Memory B cell (primary cell): ENCODE data around the gene DAG1.
A peak's percentile ranks its signal among the peaks of the same experiment; 100 is the strongest.

ENCODE experiments used
- ATAC-seq: fragments of 150-1000 bp; cut with Tn5 transposase; 2 replicates; pipeline ENCODE4 v1.10.0; 2021; ENCODE audit warnings: low read depth, mild to moderate bottlenecking, moderate library complexity
- DNase-seq, 2 donors: peaks; one replicate each; pipeline ENCODE4 v3.0.0; 2022; ENCODE audit warnings: low spot score in 2 of 2
- H3K27ac Mint-ChIP-seq: one replicate; pipeline ENCODE4 v1.8.0; 2022; ENCODE audit warnings: mild to moderate bottlenecking, moderate library complexity, mixed read lengths
- H3K27me3 Mint-ChIP-seq: one replicate; pipeline ENCODE4 v1.8.0; 2022; ENCODE audit warnings: mixed read lengths
- H3K36me3 Mint-ChIP-seq: one replicate; pipeline ENCODE4 v1.8.0; 2022; ENCODE audit warnings: mild to moderate bottlenecking, mixed read lengths
- H3K4me1 Mint-ChIP-seq: one replicate; pipeline ENCODE4 v1.8.0; 2022; ENCODE audit warnings: mixed read lengths
- H3K4me3 Mint-ChIP-seq: one replicate; pipeline ENCODE4 v1.8.0; 2022; ENCODE audit warnings: mild to moderate bottlenecking, moderate library complexity, mixed read lengths
- H3K9me3 Mint-ChIP-seq: one replicate; pipeline ENCODE4 v1.8.0; 2022; ENCODE audit warnings: mixed read lengths

The DAG1 gene

DNA sequence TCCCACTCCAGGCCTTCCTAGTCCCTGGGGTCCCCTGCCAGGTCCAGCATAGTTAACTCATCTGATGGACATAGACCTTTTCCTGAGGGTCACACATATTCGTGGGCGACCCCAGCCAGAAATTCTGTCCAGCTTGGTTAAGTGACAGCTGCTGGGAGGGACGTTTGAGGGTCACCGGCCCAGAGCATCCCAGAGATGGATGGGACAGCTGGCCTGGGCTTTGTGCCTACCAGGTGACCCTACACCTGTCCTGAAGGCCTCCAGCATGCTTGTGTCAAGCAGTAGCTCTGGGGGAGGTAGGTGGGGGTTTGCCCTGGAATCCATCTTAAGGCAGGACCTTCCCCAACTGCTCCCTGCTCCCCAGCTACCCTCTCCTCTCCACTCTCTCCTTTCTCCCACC, 9.1 kb upstream of the DAG1 start:
- Mint-ChIP-seq H3K27ac (no peak overlapping the region), H3K4me1 (no peaks in the 10 kb centered on the region), H3K4me3 (no peak overlapping the region), H3K36me3 (no peaks in the 10 kb centered on the region), H3K27me3 (no peaks in the 10 kb centered on the region), H3K9me3 (no peaks in the 10 kb centered on the region)
- ATAC-seq = no peak
- DNase-seq = no peak

DNA sequence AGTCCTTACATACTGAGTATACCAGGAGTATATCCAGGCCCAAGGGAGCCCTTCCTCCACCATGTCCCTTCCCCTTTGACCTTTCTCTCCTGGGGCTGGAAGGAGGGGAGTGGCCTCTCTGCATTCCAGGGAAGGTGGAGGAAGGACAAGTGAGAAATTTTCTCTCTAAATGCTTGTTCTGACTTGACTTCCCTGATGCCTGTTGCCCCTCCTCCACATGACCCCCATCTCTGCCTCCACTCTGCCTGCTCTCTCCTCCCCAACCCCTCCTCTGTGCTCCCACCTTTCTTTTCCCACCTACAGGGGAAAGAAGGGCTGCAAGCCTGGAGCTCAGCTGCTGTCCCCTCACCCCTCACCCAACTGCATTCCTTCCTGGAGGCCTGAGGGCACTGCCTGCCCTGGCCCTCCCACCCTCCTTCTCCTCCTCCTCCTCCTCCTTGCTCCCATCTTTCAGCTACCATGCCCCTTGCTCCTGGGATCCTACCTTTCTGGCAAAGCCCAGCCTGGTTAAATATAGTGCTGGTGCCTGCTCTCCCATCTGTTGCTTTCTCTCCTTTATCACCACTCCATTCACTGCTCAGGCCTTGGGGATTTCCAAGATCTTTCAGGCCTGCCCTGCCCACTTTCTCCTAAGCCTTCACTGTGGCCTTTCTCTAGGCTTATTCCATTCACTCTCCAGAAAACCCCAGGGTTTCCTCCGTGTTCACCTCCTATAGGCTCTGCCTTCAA, 8.5 kb upstream of the DAG1 start:
- Mint-ChIP-seq H3K36me3 (no peaks in the 10 kb centered on the region), H3K4me1 (no peaks in the 10 kb centered on the region), H3K27me3 (no peaks in the 10 kb centered on the region), H3K27ac (no peak overlapping the region), H3K9me3 (no peaks in the 10 kb centered on the region), H3K4me3 (no peak overlapping the region)
- ATAC-seq = no peak
- DNase-seq = no peak

GRCh38 chr3:49462222-49462621, 7.8 kb upstream of the DAG1 start:
- DNase-seq (no peak), ATAC-seq (no peak)
- no peaks in the 10 kb centered on the region for H3K36me3 Mint-ChIP-seq
- H3K27ac Mint-ChIP-seq = no peak overlapping the region
- H3K4me1 Mint-ChIP-seq = no peaks in the 10 kb centered on the region
- H3K27me3 Mint-ChIP-seq = no peaks in the 10 kb centered on the region
- H3K9me3 Mint-ChIP-seq = no peaks in the 10 kb centered on the region
- H3K4me3 Mint-ChIP-seq = no peak overlapping the region

- Mint-ChIP-seq H3K9me3 (no peaks in the 10 kb centered on the region), H3K36me3 (no peaks in the 10 kb centered on the region), H3K27ac (no peak overlapping the region), H3K4me1 (no peaks in the 10 kb centered on the region), H3K4me3 (no peak overlapping the region), H3K27me3 (no peaks in the 10 kb centered on the region)
- ATAC-seq = no peak
- no peak for DNase-seq
Observed at GRCh38 chr3:49465270-49466034, 4.6 kb upstream of the DAG1 start.

DNA sequence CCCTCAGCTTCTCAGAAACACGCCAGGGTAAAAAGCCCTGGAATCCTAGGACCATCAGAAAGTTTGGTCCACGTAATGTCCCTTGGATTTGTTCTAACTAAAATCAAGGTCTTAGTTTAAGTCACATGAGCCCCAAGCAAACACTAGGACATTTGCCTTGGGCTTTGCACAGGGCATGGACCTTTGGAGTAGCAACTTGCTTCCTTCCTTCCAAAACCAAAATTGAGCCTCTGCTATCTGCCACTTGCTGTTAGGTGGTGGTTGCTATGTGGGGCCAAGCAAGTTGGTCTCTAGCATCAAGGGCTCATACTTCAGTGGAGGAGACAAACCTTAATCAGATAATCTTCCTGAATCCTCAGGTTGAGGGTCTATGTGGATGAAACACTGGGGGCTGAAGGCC, 4.0 kb upstream of the DAG1 start:
- no peak overlapping the region for H3K27ac Mint-ChIP-seq
- ATAC-seq = no peak
- H3K4me1 Mint-ChIP-seq = peaks cover 1% of the 10 kb centered on the region
- H3K36me3 Mint-ChIP-seq = no peaks in the 10 kb centered on the region
- no peaks in the 10 kb centered on the region for H3K27me3 Mint-ChIP-seq
- no peaks in the 10 kb centered on the region for H3K9me3 Mint-ChIP-seq
- no peak overlapping the region for H3K4me3 Mint-ChIP-seq
- no peak for DNase-seq

DNA sequence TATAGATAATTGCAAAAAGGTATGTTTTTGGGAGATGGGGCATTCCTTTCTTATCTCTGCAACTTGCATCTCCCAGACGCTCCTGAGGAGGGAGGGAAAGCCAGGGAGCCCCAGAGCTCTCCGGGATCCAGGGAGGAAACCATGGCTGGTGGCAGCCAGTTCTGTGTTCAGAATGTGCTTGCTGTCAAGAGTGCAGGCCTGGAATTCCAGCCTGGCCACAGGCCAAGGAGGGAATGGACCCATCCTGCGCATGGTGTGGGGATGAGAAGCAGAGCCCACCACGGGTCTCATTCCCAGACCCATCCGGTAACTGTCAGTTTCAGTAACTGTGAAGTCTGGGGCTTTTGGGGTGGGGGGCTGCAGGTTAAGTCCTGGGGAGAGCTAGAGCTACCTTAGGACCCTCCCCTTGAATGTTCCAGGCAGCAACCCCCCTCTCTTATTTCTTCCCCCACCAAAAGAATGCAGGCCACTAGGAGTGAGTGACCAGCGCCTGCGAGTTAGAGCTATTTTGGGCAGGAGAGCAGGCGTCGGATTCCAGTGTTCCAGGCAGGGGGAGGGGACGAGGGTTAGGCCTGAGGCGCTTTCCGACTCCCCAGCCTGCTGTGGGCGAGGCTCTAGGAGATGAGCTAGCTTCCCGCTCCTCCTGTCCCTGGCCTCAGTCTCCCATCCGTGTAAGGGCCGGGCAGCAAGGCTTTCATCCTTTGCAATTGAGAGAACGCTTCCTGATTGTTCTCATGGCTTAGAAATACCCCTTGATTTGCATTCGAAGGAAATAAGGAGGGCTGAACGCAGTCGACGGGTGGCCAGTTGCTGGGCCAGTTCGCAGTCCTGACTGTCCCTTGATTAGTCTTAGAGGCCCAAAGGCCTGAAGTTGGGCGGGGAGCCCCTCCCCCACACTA, 781 bp upstream of the DAG1 start:
- Mint-ChIP-seq H3K4me1 (peaks cover 12% of the 10 kb centered on the region), H3K9me3 (no peaks in the 10 kb centered on the region), H3K27me3 (no peaks in the 10 kb centered on the region), H3K27ac (peak overlapping the region; percentile 97), H3K4me3 (peak overlapping the region; percentile 91), H3K36me3 (no peaks in the 10 kb centered on the region)
- ATAC-seq = peak; percentile 2
- DNase-seq = no peak

GRCh38 chr3:49470714-49471420, 800 bp downstream of the DAG1 start:
- DNase-seq (no peak), ATAC-seq (peak; percentile 25)
- Mint-ChIP-seq H3K4me1 (peaks cover 12% of the 10 kb centered on the region), H3K4me3 (peak overlapping the region; percentile 91), H3K36me3 (no peaks in the 10 kb centered on the region), H3K27me3 (no peaks in the 10 kb centered on the region), H3K9me3 (no peaks in the 10 kb centered on the region), H3K27ac (peak overlapping the region; percentile 97)

DNA sequence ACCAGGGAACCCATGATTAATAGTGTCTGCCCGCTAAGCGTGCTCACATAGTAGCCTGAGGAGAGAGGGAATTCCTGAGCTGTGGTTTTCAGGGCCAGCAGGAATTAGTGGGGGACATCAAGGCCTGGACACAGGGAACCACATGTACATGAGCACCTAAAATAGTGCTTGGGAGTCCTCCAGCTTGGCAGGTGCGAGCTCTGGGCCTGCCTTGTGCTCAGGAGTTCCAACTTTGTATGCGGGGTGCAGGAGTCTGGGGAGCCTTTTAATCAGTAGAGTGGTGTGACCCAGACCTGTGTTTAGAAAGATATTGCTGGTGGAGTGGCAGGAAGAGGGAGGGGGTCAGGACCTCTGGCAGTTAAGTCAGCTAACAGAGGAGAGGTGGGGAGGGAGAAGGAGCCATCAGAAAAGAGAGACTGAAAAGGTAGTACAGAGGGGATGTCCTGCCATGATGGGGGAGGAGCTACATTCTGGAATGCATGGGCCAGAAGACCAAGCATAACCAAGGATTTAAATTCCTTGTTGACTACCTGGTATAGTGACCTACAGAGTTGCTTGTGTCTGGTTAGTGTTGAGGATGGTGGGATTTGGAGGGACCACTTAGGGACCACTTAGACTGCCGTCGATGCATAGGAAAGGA, 1.9 kb downstream of the DAG1 start:
- Mint-ChIP-seq H3K4me1 (peaks cover 12% of the 10 kb centered on the region), H3K36me3 (no peaks in the 10 kb centered on the region), H3K27me3 (no peaks in the 10 kb centered on the region), H3K27ac (peak overlapping the region; percentile 97), H3K9me3 (no peaks in the 10 kb centered on the region), H3K4me3 (peak overlapping the region; percentile 25)
- no peak for DNase-seq
- ATAC-seq = no peak

DNA sequence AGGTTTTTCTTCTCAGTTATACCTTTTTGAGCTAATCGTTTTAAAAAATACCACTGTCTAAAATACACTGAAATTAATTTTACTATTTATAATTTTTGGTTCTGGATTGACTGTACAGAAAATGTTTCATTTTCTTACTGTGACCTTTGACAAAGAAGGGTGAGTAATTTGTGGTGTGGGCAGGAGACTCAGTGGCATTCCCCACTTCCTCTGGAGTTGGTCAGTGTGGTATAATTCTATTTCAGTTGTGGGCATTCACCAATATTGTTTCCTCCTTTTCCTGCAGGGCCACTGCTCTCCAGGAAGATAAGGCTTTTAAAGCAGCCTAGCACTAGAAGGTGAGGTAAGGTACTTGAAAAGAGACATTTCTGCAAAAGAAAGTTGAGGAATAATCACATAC, 6.5 kb downstream of the DAG1 start:
- no peaks in the 10 kb centered on the region for H3K27me3 Mint-ChIP-seq
- no peaks in the 10 kb centered on the region for H3K9me3 Mint-ChIP-seq
- no peak for DNase-seq
- H3K4me1 Mint-ChIP-seq = peaks cover 9% of the 10 kb centered on the region
- H3K36me3 Mint-ChIP-seq = peaks cover 7% of the 10 kb centered on the region
- H3K4me3 Mint-ChIP-seq = no peak overlapping the region
- no peak overlapping the region for H3K27ac Mint-ChIP-seq
- ATAC-seq = no peak

- ATAC-seq (no peak), DNase-seq (no peak)
- H3K27me3 Mint-ChIP-seq = no peaks in the 10 kb centered on the region
- H3K27ac Mint-ChIP-seq = no peak overlapping the region
- peaks cover 2% of the 10 kb centered on the region for H3K4me1 Mint-ChIP-seq
- peaks cover 3% of the 10 kb centered on the region for H3K36me3 Mint-ChIP-seq
- H3K4me3 Mint-ChIP-seq = no peak overlapping the region
- H3K9me3 Mint-ChIP-seq = no peaks in the 10 kb centered on the region
Observed at GRCh38 chr3:49482766-49483165, 12.7 kb downstream of the DAG1 start.

DNA sequence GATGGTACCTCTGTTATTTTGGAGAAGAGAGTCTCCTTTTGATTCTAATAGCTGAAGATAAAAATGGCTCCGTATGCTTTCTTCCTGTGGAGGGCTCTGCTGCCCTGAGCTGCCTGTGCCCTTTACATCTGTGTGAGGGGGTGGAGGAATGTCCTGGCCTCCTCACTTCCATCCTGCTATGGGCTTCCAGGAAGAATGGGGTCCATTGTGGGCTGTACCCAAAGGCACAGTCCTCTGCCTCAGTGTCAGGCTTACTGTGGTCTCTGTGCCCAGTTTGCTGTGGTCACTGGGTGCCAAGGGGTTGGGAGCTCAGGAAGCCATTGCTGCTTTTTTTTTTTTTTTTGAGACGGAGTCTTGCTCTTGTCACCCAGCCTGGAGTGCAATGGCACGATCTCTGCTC, 14.4 kb downstream of the DAG1 start:
- Mint-ChIP-seq H3K4me3 (no peak overlapping the region), H3K4me1 (peaks cover 6% of the 10 kb centered on the region), H3K27ac (no peak overlapping the region), H3K36me3 (peaks cover 8% of the 10 kb centered on the region), H3K9me3 (no peaks in the 10 kb centered on the region), H3K27me3 (no peaks in the 10 kb centered on the region)
- ATAC-seq (no peak), DNase-seq (no peak)

DNA sequence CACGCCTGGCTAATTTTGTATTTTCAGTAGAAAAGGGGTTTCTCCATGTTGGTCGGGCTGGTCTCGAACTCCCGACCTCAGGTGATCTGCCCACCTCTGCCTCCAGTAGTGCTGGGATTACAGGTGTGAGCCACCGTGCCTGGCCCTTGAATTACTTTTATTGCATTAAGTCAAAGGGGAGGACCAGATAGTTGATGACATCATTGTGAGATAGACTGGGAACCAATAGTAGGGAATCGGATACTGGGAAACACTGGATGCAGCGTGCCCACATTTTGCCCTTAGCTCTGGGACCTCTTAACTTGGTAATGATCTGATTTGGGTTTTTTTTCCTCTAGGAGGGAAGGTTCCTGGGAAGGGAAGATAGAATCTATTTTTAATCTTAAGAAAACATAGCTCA, 19.2 kb downstream of the DAG1 start:
- Mint-ChIP-seq H3K27ac (no peak overlapping the region), H3K4me1 (peaks cover 7% of the 10 kb centered on the region), H3K9me3 (no peaks in the 10 kb centered on the region), H3K4me3 (no peak overlapping the region), H3K27me3 (no peaks in the 10 kb centered on the region), H3K36me3 (peaks cover 8% of the 10 kb centered on the region)
- DNase-seq (no peak), ATAC-seq (no peak)

GRCh38 chr3:49492969-49493368, 22.9 kb downstream of the DAG1 start:
- Mint-ChIP-seq H3K27ac (no peak overlapping the region), H3K4me3 (no peak overlapping the region), H3K36me3 (peaks cover 7% of the 10 kb centered on the region), H3K4me1 (peaks cover 9% of the 10 kb centered on the region), H3K9me3 (no peaks in the 10 kb centered on the region), H3K27me3 (no peaks in the 10 kb centered on the region)
- DNase-seq (no peak), ATAC-seq (no peak)
